ENCODE data around the gene ANKLE2. TPM values are rescaled to one million over a fixed set of nuclear protein-coding genes. Genes with fewer than 3 reads are reported as not detected.
A peak's percentile ranks its signal among the peaks of the same experiment; 100 is the strongest.
"Not testable (repeated sequence)": the region's sequence is repeated elsewhere in the genome, so short reads cannot be mapped to it uniquely, and the experiment has no call there.

The ANKLE2 gene
- total RNA-seq: 100 to 1,000 TPM; 103 to 120 TPM
- 204 TPM for polyA plus RNA-seq (ENCODE audit: insufficient read depth, low read depth, low replicate concordance)
- long read RNA-seq, donor 1, full-length matches to known transcripts: 6 of 11 reads
- long read RNA-seq, donor 1, partial matches to known transcripts: 5 of 11 reads
- long read RNA-seq, donor 1, other reads (novel, unspliced or antisense): 0 of 11 reads
- long read RNA-seq, donor 2, full-length matches to known transcripts: 3 of 3 reads
- long read RNA-seq, donor 2, partial matches to known transcripts: 0 of 3 reads
- long read RNA-seq, donor 2, other reads (novel, unspliced or antisense): 0 of 3 reads

DNA sequence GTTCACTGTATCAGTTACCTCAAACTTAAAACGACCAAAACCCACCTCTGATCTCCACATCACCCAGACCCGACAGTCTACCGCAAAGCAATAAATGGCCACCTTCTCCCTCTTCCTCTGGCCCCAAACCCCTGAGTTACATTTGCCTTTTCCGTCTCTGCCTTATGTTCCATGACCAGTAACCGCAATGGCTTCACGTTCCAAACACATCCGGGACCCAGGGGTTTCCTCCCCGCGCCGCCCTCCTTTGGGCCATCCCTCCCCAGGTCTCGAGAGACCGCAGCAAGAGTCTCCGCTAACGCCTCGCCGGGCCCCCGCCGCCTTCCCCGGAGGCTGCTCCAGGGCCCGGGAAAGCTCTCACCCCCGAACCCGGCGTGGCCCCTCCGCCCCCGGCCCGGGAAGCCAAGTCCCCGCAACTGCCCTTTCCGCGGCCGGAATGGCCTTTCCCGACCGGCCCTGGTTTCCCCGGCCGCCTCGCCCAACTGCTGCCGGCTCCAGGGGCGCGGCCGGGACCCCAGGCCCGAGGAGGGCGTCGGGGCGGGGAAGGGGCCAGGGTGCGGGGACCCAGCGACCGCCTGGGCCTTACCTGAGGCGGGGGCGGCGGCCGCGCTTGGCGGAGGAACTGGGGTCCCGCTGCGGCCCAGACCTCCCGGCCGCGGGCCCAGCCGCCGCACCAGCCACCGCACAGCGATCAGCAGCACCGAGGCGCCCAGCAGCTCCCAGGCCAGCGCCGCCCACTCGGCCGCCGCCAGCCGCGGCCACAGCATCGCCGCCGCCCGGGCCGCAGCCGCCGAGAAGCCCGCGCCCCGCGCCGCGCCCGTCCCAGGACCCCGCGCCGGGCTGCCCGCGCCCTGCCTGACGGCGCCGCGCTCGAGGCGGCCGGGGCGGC, at the start of gene ANKLE2:
TSS of gene ANKLE2 (minus strand) at position 801 of the 889 bp plus-strand sequence. CDS start at position 767, 34 bp downstream.
- intact Hi-C loops (cut with DNase I; ENCODE audit: low total_unique reads): no loop called here
- WGBS, 2 donors: 0 to 1% methylated on average over 19 to 87 of the region's 97 CpGs
- peaks cover 11% of the 10 kb centered on the region for H3K4me1 ChIP-seq
- peak within 1 kb of the TSS; percentile 89 to 96 for H3K4me3 ChIP-seq
- no peak for TF ChIP-seq POLR2A (IDR thresholded peaks at IDR 0.05)
- TF ChIP-seq, protein P1, sequence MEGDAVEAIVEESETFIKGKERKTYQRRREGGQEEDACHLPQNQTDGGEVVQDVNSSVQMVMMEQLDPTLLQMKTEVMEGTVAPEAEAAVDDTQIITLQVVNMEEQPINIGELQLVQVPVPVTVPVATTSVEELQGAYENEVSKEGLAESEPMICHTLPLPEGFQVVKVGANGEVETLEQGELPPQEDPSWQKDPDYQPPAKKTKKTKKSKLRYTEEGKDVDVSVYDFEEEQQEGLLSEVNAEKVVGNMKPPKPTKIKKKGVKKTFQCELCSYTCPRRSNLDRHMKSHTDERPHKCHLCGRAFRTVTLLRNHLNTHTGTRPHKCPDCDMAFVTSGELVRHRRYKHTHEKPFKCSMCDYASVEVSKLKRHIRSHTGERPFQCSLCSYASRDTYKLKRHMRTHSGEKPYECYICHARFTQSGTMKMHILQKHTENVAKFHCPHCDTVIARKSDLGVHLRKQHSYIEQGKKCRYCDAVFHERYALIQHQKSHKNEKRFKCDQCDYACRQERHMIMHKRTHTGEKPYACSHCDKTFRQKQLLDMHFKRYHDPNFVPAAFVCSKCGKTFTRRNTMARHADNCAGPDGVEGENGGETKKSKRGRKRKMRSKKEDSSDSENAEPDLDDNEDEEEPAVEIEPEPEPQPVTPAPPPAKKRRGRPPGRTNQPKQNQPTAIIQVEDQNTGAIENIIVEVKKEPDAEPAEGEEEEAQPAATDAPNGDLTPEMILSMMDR (IDR thresholded peaks at IDR 0.05): no peak
- H3K27ac ChIP-seq: peak within 1 kb of the TSS; percentile 93 to 94
- H3K9me3 ChIP-seq: no peaks in the 10 kb centered on the region
- no peaks in the 10 kb centered on the region for H3K36me3 ChIP-seq (ENCODE audit: low read depth, missing control alignments)
- peak; percentile 56 for DNase-seq
- H3K27me3 ChIP-seq: no peaks in the 10 kb centered on the region

DNA sequence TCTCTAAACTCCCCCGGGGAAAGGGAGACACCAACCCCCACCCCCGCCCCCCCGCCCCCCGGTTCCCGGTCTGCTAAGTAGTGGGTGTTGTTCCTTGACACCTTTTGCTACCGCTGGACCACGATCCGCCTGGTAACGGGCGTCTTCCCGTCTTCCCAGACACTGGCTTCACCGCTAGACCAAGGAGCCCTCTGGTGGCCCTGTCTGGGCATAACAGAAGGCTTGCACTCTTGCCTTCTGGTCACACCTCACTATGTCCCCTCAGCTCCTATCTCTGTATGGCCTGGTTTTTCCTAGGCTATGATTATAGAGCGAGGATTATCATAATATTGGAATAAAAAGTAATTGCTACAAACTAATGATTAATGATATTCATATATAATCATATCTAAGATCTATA, 47.8 kb upstream of the ANKLE2 start:
- WGBS, 2 donors: 54 to 67% methylated on average over 8 to 13 of the region's 13 CpGs
- H3K27ac ChIP-seq; H3K27me3 ChIP-seq; H3K9me3 ChIP-seq; intact Hi-C loops (cut with DNase I; ENCODE audit: low total_unique reads); H3K4me3 ChIP-seq; H3K4me1 ChIP-seq; H3K36me3 ChIP-seq (ENCODE audit: low read depth, missing control alignments): not testable (repeated sequence)
- TF ChIP-seq, protein P1 (IDR thresholded peaks at IDR 0.05): peak in 2 of 3 experiments; percentile 23 to 41
- peak; percentile 73 for DNase-seq

DNA sequence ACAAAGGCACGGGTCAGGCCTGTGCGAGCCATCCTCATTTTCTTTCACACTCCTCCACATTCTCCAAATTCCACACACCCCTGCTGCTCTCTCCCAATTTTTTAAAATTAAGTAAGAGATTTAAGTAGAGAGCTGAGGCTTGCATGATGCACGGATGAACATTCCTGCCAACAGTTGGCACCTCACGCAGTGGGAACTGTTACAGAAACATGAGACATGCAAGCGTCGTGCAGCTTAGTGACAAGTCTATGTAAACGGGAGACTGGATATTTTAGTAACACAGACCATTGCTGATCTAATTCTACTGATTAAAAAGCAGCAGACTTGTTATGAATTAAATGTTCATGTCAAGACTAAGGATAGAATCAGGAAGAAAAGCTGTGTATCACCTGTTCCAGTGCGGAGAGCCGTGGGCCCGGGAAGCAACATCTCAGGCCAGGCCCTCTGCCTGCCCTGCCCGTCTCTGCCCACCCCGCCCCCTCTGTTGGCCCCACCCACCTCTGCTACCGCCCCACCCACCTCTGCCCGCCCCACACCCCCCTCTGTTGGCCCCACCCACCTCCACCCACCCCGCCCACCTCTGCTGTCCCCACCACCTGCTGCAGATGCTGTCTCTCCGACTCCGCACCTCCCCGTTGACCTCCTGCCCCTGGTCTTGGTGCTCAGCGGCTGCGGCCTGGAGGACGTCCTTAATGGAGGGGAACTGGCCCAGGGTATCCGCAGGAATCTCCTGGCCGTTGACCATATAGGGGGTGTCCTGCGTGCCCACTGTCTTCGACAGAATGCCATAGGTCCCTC, 45.9 kb upstream of the ANKLE2 start:
- H3K27ac ChIP-seq: no peak overlapping the region
- H3K27me3 ChIP-seq: no peaks in the 10 kb centered on the region
- H3K9me3 ChIP-seq: no peaks in the 10 kb centered on the region
- H3K36me3 ChIP-seq (ENCODE audit: low read depth, missing control alignments): no peaks in the 10 kb centered on the region
- DNase-seq: no peak
- intact Hi-C loops (cut with DNase I; ENCODE audit: low total_unique reads): no loop called here
- peaks cover 2% of the 10 kb centered on the region for H3K4me1 ChIP-seq
- WGBS, 2 donors: 64 to 72% methylated on average over 18 to 25 of the region's 25 CpGs
- no peak overlapping the region for H3K4me3 ChIP-seq
- no peak for TF ChIP-seq POLR2A (IDR thresholded peaks at IDR 0.05)
- TF ChIP-seq, protein P1 (IDR thresholded peaks at IDR 0.05): no peak

DNA sequence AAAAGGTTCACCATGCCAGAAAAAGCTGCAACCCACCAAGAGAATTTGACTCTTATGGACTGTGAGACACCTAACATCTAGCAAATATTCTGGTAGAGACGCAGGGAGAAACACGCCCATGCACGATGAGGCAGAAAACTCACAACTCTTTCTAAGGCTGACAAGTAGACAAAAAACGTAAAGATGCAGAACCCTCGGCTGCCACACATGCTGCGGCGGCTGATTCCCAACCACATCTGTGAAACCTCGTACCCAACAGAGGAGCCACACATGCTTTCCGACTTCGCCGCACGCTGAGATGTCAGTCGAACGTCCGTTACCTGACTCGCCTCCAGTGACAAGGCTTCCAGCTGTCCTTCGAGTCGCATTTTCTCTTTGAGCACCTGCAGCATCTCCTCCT, 45.2 kb upstream of the ANKLE2 start:
- Histone ChIP-seq H3K4me3 (no peak overlapping the region), H3K9me3 (no peaks in the 10 kb centered on the region), H3K27ac (no peak overlapping the region), H3K4me1 (peaks cover 2% of the 10 kb centered on the region), H3K36me3 (ENCODE audit: low read depth, missing control alignments) (no peaks in the 10 kb centered on the region), H3K27me3 (no peaks in the 10 kb centered on the region)
- intact Hi-C loops (cut with DNase I; ENCODE audit: low total_unique reads): no loop called here
- 53 to 70% methylated on average over 18 of the region's 18 CpGs for WGBS, 2 donors
- DNase-seq: no peak
- TF ChIP-seq POLR2A (IDR thresholded peaks at IDR 0.05): no peak
- TF ChIP-seq, protein P1 (IDR thresholded peaks at IDR 0.05): no peak

All from testis (tissue), 5 donors.